Measurements from ENCODE around the gene RTN4RL1.

Gene RTN4RL1

GRCh38 chr17:1888741-1889140 is 136.4 kb downstream of the RTN4RL1 start:
- no peak for DNase-seq
